Ovary (tissue), 9 donors: ENCODE results near the gene MON1B. TPM values are rescaled to one million over a fixed set of nuclear protein-coding genes. Genes with fewer than 3 reads are reported as not detected.
A peak's percentile ranks its signal among the peaks of the same experiment; 100 is the strongest.

Experiments
- DNase-seq, 5 donors: peaks; one replicate each; pipeline ENCODE4 v3.0.0-alpha.2; 2019 to 2020
- H3K27ac ChIP-seq, 2 donors: fragments of 200-600 bp; one replicate each; pipeline versions ENCODE4 v1.5.1 to v1.8.0; 2019 to 2022
- H3K27me3 ChIP-seq: fragments of 200-600 bp; one replicate; pipeline ENCODE4 v1.8.0; 2022
- H3K36me3 ChIP-seq: fragments of 200-600 bp; sonication (generic); one replicate; pipeline ENCODE4 v1.5.1; 2019
- H3K4me1 ChIP-seq: one replicate; pipeline ENCODE4 v1.8.1; 2013; ENCODE audit warnings: mild to moderate bottlenecking, moderate library complexity; ENCODE audit not compliant: insufficient read depth
- H3K4me3 ChIP-seq: fragments of 200-600 bp; sonication (generic); one replicate; pipeline ENCODE4 v1.5.1; 2017
- H3K9me3 ChIP-seq, 2 donors: fragments of 200-600 bp in 1 of 2; sonication (generic) in 1 of 2; one replicate each; pipeline versions ENCODE4 v1.5.1 to v1.8.1; 2013 to 2019; ENCODE audit warnings: mild to moderate bottlenecking in 1 of 2, moderate library complexity in 1 of 2
- EP300 ChIP-seq: sonication (generic); formaldehyde crosslinking; IDR thresholded peaks from one replicate; pipeline ENCODE4 v1.6.1; 2017; ENCODE audit warnings: antibody characterized with exemption
- POLR2A ChIP-seq: fragments of 450-650 bp; IDR thresholded peaks from one replicate; pipeline ENCODE4 v1.6.1; 2017; ENCODE audit warnings: antibody characterized with exemption, mild to moderate bottlenecking, moderate library complexity
- WGBS, 3 donors: extraction: QIAGEN DNeasy Blood & Tissue Kit in 1 of 3; methylation state at CpG; one replicate each; pipeline versions ENCODE4 v1.1.5 to v1.1.7; 2013 to 2017; 5-methylcytosine and 5-hydroxymethylcytosine counted together
- intact Hi-C, 4 donors: fragments of 100-400 bp; cut with DNase I; formaldehyde crosslinking; loops; one replicate each; pipeline versions ENCODE4 v1.11.0 to v1.15.1; 2022 to 2023
- polyA plus RNA-seq, 2 donors: library from polyadenylated mRNA; stranded (reverse); fragments of 200-250 nt in 1 of 2; fragments of 350-450 nt in 1 of 2; fragmentation: Illumina TruSeq in 1 of 2; extraction: RNeasy Lipid Tissue Mini Kit (QIAGEN cat#74804) in 1 of 2; gene quantifications; one replicate each; pipeline ENCODE4 v1.2.3, GENCODE V29; 2013 to 2014
- total RNA-seq, 7 donors: library from RNA; depleted of rRNA in 2 of 7; stranded (reverse); fragments of >200 nt in 2 of 7; fragmentation: NEBNext Ultra II Directional in 3 of 7; extraction: Animal tissue kit (Norgen Biotek cat#: 25700) in 3 of 7; gene quantifications; one replicate each; pipeline versions ENCODE4 v1.1.0 to v1.2.4, GENCODE V29; 2016 to 2023
- TF ChIP-seq, protein P1 (sequence below), 3 donors: fragments of 450-650 bp in 2 of 3; fragments of 200-600 bp in 1 of 3; IDR thresholded peaks; one replicate each; pipeline versions ENCODE4 v1.5.1 to v1.8.0; 2016 to 2022; ENCODE audit warnings: antibody characterized with exemption in 3 of 3, mild to moderate bottlenecking in 1 of 3
- donor health status: DM: no; HTN: no; CAD: no; lungs with moderate emphysema.
- donor health status: DM: no; HTN: no; CAD: no.
- donor health status: Bipolar disorder and iron deficiency.
- donor health status: DM: yes; HTN: yes; CAD: no.
- donor health status: DM: no; HTN: no; CAD: no.
- donor health status: DM: yes; HTN: yes; CAD: no.

The MON1B gene
- total and polyA plus RNA-seq, 9 donors = 11.8 to 42.1 (median 24.5) TPM

DNA sequence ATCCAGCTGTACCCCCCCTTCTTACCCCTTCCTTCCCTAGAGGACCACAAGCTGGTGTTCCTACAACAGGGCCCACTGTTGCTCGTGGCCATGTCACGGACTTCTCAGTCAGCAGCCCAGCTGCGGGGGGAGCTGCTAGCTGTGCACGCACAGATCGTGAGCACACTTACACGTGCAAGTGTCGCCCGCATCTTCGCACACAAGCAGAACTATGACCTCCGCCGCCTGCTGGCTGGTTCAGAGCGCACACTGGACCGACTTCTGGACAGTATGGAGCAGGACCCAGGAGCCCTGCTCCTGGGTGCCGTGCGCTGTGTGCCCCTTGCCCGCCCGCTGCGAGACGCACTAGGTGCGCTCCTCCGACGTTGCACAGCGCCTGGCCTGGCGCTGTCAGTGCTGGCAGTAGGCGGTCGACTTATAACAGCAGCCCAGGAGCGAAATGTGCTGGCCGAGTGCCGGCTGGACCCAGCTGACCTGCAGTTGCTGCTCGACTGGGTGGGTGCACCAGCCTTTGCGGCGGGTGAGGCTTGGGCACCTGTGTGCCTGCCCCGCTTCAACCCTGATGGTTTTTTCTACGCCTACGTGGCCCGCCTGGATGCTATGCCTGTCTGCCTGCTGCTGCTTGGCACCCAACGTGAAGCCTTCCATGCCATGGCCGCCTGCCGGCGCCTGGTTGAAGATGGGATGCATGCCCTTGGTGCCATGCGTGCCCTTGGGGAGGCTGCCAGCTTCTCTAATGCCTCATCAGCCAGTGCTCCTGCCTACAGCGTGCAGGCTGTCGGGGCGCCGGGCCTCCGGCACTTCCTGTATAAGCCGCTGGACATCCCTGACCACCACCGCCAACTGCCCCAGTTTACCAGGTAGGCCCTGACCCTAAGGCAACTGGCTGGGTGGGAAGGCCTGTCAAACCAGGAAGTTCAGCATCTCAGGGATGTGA, 3.6 kb downstream of the MON1B start:
- WGBS, 3 donors = 94% methylated on average over 48 of the region's 48 CpGs
- intact Hi-C loops = no loop called here

DNA sequence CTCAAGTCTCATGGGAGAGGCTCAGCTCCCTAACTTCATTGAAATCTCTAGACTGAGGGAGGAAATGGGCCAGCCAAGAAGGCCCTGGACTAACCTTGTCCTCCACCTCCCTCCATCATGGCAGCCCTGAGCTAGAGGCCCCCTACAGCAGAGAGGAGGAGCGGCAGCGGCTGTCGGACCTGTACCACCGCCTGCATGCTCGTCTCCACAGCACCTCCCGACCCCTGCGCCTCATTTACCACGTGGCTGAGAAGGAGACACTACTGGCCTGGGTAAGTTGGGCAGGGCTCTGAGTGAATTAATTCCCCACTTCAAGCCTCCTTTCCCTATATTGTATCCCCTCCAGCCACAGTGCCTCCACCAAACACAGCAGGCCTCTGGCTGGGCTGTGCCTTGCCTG, 4.4 kb downstream of the MON1B start:
- Histone ChIP-seq H3K27me3 (no peaks in the 10 kb centered on the region), H3K36me3 (no peaks in the 10 kb centered on the region), H3K4me3 (no peak overlapping the region), H3K4me1 (peaks cover 8% of the 10 kb centered on the region), H3K9me3 (no peaks in the 10 kb centered on the region), H3K27ac (no peak overlapping the region)
- WGBS, 3 donors = 81 to 86% (median 84%) methylated on average over 8 of the region's 8 CpGs
- intact Hi-C loops = no loop called here
- no peak for TF ChIP-seq POLR2A
- TF ChIP-seq EP300 = no peak
- TF ChIP-seq, protein P1, sequence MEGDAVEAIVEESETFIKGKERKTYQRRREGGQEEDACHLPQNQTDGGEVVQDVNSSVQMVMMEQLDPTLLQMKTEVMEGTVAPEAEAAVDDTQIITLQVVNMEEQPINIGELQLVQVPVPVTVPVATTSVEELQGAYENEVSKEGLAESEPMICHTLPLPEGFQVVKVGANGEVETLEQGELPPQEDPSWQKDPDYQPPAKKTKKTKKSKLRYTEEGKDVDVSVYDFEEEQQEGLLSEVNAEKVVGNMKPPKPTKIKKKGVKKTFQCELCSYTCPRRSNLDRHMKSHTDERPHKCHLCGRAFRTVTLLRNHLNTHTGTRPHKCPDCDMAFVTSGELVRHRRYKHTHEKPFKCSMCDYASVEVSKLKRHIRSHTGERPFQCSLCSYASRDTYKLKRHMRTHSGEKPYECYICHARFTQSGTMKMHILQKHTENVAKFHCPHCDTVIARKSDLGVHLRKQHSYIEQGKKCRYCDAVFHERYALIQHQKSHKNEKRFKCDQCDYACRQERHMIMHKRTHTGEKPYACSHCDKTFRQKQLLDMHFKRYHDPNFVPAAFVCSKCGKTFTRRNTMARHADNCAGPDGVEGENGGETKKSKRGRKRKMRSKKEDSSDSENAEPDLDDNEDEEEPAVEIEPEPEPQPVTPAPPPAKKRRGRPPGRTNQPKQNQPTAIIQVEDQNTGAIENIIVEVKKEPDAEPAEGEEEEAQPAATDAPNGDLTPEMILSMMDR (IDR thresholded peaks at IDR 0.05) = no peak
- no peak for DNase-seq

More for the DNA sequence above, 3.6 kb downstream of the MON1B start:
- H3K27me3 ChIP-seq = no peaks in the 10 kb centered on the region
- no peaks in the 10 kb centered on the region for H3K36me3 ChIP-seq
- DNase-seq = peak in 1 of 5 donors; percentile 22
- TF ChIP-seq, protein P1 (IDR thresholded peaks at IDR 0.05) = no peak
- TF ChIP-seq EP300 (no peak), POLR2A (no peak)
- H3K27ac ChIP-seq = no peak overlapping the region
- H3K4me1 ChIP-seq = peaks cover 8% of the 10 kb centered on the region
- no peak overlapping the region for H3K4me3 ChIP-seq
- no peaks in the 10 kb centered on the region for H3K9me3 ChIP-seq

DNA sequence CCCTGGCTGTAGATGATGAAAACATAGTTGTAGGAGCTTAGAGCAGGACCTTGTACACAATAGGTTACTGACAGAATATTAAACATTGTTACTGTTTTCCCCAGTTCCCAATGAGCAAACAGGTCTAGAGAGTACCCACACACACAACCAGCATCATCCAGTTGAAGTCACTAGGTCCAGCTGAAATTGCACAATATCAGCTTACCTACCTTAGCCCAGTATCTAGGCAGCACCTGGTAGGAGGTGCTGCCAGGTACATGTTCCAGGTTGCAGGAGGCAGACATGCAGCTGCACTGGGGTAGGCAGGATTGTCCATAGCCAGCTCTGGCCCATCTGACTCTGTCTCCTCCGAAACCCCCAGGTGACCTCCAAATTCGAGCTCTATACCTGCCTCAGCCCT, 6.8 kb downstream of the MON1B start:
- TF ChIP-seq, protein P1 (IDR thresholded peaks at IDR 0.05) = no peak
- no peak for TF ChIP-seq EP300
- TF ChIP-seq POLR2A = no peak
- H3K36me3 ChIP-seq = no peaks in the 10 kb centered on the region
- H3K9me3 ChIP-seq = no peaks in the 10 kb centered on the region
- intact Hi-C loops = no loop called here
- 92 to 95% (median 94%) methylated on average over 2 of the region's 2 CpGs for WGBS, 3 donors
- no peaks in the 10 kb centered on the region for H3K4me1 ChIP-seq
- H3K27ac ChIP-seq = no peak overlapping the region
- H3K4me3 ChIP-seq = no peak overlapping the region
- DNase-seq = no peak
- H3K27me3 ChIP-seq = no peaks in the 10 kb centered on the region

DNA sequence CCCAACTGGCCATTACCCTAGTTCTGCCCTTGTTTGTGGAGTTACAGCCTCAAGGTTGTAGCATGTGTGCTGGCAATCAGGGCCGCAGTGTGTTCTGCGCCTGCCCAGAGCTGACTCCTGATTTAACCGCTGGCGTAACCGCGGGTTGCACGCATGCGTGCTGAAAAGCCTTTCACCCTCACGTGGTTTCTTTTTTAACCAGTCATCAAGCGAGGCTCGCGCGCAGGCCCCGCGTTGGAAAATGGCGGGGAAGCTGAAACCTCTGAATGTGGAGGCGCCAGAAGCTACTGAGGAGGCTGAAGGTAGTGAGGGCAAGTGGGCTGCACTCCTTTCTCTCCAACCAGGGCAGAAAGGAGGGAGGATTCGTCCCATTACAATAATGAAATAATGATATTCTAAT, 8.2 kb downstream of the MON1B start, which contains the start of gene SYCE1L:
Gene SYCE1L (plus strand): TSS at position 198 of the 400 bp plus-strand sequence. CDS start 44 bp downstream, at position 242.
- no peak for DNase-seq
- no peaks in the 10 kb centered on the region for H3K36me3 ChIP-seq
- no peak for TF ChIP-seq POLR2A
- TF ChIP-seq EP300 = no peak
- TF ChIP-seq, protein P1 (IDR thresholded peaks at IDR 0.05) = no peak
- H3K27ac ChIP-seq = no peak within 1 kb of the TSS
- H3K4me3 ChIP-seq = no peak within 1 kb of the TSS
- WGBS, 3 donors = 90 to 95% (median 94%) methylated on average over 18 of the region's 18 CpGs
- no peaks in the 10 kb centered on the region for H3K4me1 ChIP-seq
- no peaks in the 10 kb centered on the region for H3K27me3 ChIP-seq
- no peaks in the 10 kb centered on the region for H3K9me3 ChIP-seq
- intact Hi-C loops = no loop called here
